GM19328 (cell line): ENCODE data around the gene RAB25.
"Not testable (repeated sequence)": the region's sequence is repeated elsewhere in the genome, so short reads cannot be mapped to it uniquely, and the experiment has no call there.

Source experiments
- ATAC-seq: cut with Tn5 transposase; IDR thresholded peaks from one replicate; pipeline ENCODE4 v1.9.1; 2021; ENCODE audit warnings: mild to moderate bottlenecking, moderate library complexity; ENCODE audit not compliant: unreplicated experiment

The RAB25 gene

GRCh38 chr1:156115514-156116374, 54.8 kb downstream of the RAB25 start:
- ATAC-seq: no peak

- not testable (repeated sequence) for ATAC-seq
Measured at GRCh38 chr1:156116731-156117130, 55.8 kb downstream of the RAB25 start.

DNA sequence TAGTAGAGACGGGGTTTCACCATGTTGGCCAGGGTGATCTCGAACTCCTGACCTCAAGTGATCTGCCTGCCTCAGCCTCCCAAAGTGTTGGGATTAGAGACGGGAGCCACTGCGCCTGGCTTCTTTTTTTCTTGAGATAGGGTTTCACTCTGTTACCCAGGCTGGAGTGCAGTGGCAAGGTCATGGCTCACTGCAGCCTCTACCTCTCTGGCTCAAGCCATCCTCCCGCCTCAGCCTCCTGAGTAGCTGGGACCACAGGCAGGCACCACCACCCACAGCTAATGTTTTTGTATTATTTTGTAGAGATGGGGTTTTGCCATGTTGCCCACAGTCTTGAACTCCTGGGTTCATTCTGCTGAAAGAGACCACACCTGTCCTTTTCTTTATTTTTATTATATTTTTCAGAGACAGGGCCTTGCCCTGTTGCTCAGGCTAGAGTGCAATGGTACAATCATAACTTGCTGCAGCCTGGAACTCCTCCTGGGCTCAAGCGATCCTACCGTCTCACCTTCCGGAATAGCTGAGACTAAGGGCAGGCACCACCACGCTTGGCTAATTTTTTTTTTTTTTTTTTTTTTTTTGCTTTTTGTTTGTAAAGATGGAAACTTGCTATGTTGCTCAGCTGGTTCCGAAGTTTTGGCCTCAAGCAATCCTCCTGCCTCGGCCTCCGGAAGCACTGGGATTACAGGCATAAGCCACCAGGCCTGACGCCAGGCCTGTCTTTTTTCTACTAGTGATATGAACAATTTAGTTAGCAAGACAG, 56.6 kb downstream of the RAB25 start:
- no peak for ATAC-seq

- ATAC-seq: no peak
Measured at GRCh38 chr1:156118177-156118868, 57.4 kb downstream of the RAB25 start.

GRCh38 chr1:156119503-156120209, 58.7 kb downstream of the RAB25 start:
- no peak for ATAC-seq
